ENCODE data around the gene DEPDC1B.

GRCh38 chr5:60585618-60586017, 114.3 kb downstream of the DEPDC1B start:
- TF ChIP-seq, protein P1, sequence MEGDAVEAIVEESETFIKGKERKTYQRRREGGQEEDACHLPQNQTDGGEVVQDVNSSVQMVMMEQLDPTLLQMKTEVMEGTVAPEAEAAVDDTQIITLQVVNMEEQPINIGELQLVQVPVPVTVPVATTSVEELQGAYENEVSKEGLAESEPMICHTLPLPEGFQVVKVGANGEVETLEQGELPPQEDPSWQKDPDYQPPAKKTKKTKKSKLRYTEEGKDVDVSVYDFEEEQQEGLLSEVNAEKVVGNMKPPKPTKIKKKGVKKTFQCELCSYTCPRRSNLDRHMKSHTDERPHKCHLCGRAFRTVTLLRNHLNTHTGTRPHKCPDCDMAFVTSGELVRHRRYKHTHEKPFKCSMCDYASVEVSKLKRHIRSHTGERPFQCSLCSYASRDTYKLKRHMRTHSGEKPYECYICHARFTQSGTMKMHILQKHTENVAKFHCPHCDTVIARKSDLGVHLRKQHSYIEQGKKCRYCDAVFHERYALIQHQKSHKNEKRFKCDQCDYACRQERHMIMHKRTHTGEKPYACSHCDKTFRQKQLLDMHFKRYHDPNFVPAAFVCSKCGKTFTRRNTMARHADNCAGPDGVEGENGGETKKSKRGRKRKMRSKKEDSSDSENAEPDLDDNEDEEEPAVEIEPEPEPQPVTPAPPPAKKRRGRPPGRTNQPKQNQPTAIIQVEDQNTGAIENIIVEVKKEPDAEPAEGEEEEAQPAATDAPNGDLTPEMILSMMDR (IDR thresholded peaks at IDR 0.05): no peak
- no peak for TF ChIP-seq POLR2A (IDR thresholded peaks at IDR 0.05)

Data from esophagus squamous epithelium (tissue), 4 donors.